Activated CD4-positive, alpha-beta T cell treated with anti-CD3 and anti-CD28 coated beads, Interleukin-2, amount 10 ng/mL, durations not matched to agents 24 days and 14 days (primary cell): ENCODE results near the gene CEP70. TPM values are rescaled to one million over a fixed set of nuclear protein-coding genes. Genes with fewer than 3 reads are reported as not detected.
"Not testable (repeated sequence)": the region's sequence is repeated elsewhere in the genome, so short reads cannot be mapped to it uniquely, and the experiment has no call there.

Experiments used
- DNase-seq: peaks from one replicate; pipeline ENCODE4 v3.0.0; 2022
- H3K27ac Mint-ChIP-seq: one replicate; pipeline ENCODE4 v1.8.0; 2022; ENCODE audit warnings: mild to moderate bottlenecking, mixed read lengths
- H3K27me3 Mint-ChIP-seq: one replicate; pipeline ENCODE4 v1.8.0; 2022; ENCODE audit warnings: mixed read lengths
- H3K36me3 Mint-ChIP-seq: one replicate; pipeline ENCODE4 v1.8.0; 2022; ENCODE audit warnings: low read depth, mild to moderate bottlenecking, mixed read lengths
- H3K4me1 Mint-ChIP-seq: one replicate; pipeline ENCODE4 v1.8.0; 2021; ENCODE audit warnings: mixed read lengths
- H3K4me3 Mint-ChIP-seq: one replicate; pipeline ENCODE4 v1.8.0; 2022; ENCODE audit warnings: mild to moderate bottlenecking, moderate library complexity, mixed read lengths
- H3K9me3 Mint-ChIP-seq: one replicate; pipeline ENCODE4 v1.8.0; 2021; ENCODE audit warnings: mixed read lengths
- intact Hi-C: fragments of 100-400 bp; cut with micrococcal nuclease; formaldehyde crosslinking; loops from one replicate; pipeline ENCODE4 v1.15.1; 2023
- total RNA-seq: library from RNA; stranded (reverse); gene quantifications from 2 replicates; pipeline ENCODE4 v1.2.3, GENCODE V29; 2022

The CEP70 gene
- total RNA-seq, 1 donor from 2014 or later, result 4.8 TPM

DNA sequence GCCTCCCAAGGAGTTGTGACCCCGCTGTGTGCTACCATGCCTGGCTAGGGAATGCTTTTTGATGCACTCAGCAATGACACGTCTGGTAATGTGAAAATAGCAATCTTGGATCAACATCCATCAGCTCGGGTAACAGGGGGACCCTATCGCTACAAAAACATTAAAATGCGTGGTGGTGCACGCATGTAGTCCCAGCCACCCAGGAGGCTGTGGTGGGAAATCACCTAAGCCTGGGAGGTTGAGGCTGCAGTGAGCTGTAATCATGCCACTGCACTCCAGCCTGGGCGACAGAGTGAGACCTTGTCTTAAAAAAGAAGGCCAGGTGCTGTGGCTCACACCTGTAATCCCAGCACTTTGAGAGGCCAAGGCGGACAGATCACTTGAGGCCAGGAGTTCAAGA, 140.1 kb downstream of the CEP70 start:
- H3K9me3 Mint-ChIP-seq, intact Hi-C loops, H3K27me3 Mint-ChIP-seq, H3K4me1 Mint-ChIP-seq, H3K4me3 Mint-ChIP-seq, DNase-seq, H3K27ac Mint-ChIP-seq, H3K36me3 Mint-ChIP-seq: not testable (repeated sequence)

DNA sequence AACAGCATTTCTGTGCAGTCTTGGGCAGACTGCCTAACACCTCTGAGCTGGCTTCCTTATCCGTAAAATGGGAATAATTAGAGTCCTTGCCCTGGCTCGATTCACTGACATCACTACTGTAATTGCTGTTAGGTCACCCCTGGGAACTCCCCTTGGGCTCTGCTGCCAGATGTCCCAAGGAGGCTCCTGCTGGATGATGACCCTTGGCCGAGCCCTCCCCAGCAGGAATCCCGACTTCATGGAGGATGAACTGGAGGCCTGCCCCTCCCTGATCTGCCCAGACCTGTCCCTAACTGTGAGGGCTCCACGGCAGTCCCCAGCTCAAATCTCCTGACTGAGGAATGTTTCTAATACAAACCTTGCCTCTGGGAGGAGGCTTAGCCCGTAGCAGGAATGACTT, 141.6 kb downstream of the CEP70 start:
- Mint-ChIP-seq H3K4me3 (no peak overlapping the region), H3K27me3 (no peaks in the 10 kb centered on the region), H3K27ac (no peak overlapping the region), H3K4me1 (peaks cover 7% of the 10 kb centered on the region), H3K9me3 (no peaks in the 10 kb centered on the region), H3K36me3 (no peaks in the 10 kb centered on the region)
- no peak for DNase-seq
- intact Hi-C loops, result no loop called here

DNA sequence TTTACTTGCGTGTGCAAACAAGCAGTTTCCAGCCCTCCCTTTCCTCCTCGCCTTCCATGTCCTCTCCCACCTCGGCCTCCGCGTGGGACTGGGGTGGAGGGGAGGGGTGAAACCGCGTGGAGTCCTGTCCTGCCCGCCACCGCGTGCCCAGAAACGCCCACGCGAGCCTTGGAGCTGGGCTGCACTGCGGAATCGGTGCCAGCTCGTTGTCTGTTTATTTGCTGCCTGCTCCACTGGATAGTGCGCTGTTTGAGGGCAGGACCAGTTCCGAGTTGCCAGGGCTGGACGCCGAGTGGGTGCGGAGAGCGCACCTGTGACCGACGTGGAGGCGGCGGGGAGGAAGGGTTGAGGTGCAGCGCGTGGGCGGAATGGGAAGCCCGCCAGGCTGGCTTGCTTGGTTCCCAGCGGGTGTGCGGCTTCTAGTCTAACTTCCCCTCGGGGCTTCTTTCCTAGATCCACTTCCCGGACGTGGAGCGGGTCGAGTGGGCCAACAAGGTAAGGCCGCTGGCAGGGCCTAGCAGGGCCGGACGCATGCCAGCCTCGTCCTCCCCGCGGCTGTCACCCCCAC, 142.4 kb downstream of the CEP70 start:
- Mint-ChIP-seq H3K4me1 (peaks cover 7% of the 10 kb centered on the region), H3K36me3 (no peaks in the 10 kb centered on the region), H3K27ac (no peak overlapping the region), H3K9me3 (no peaks in the 10 kb centered on the region), H3K27me3 (peaks cover 1% of the 10 kb centered on the region), H3K4me3 (no peak overlapping the region)
- intact Hi-C loops, result no loop called here
- no peak for DNase-seq

DNA sequence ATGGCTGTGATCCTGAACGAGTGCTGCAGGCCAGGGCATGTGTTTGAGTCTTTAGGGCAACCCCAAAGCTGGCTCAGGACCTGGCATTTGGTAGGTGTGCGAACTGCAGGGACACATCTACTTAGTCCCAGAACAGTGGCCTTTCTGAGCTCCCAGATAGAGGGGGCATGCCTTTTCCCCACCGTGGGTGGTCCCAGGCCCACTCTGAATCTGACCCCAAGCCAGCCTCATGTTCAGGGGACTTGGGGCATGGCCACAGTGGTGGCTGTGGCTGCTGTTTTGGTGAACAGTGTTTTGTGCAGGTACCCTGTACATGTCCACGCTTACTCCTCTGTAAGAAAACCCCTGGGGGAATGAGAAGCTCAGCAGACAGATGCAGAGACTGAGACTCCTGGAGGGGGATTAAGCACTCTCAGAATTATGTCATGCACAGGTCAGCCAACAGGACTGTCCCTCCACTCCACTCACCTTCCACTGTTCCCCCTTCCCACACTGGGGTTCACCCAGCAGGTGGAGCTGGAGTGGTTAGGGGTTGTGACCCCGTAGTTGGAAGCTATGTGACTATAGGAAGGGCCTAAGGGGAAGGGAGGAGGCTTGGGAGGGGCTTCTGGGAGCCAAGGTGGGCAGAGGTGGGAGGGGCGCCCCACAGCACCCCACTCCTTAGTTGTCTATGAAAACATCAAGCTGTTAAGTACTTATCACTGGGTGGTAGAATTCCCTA, 143.2 kb downstream of the CEP70 start:
- Mint-ChIP-seq H3K36me3 (no peaks in the 10 kb centered on the region), H3K4me3 (no peak overlapping the region), H3K4me1 (peaks cover 3% of the 10 kb centered on the region), H3K9me3 (no peaks in the 10 kb centered on the region), H3K27ac (no peak overlapping the region), H3K27me3 (peaks cover 3% of the 10 kb centered on the region)
- intact Hi-C loops, result no loop called here
- DNase-seq, result no peak

DNA sequence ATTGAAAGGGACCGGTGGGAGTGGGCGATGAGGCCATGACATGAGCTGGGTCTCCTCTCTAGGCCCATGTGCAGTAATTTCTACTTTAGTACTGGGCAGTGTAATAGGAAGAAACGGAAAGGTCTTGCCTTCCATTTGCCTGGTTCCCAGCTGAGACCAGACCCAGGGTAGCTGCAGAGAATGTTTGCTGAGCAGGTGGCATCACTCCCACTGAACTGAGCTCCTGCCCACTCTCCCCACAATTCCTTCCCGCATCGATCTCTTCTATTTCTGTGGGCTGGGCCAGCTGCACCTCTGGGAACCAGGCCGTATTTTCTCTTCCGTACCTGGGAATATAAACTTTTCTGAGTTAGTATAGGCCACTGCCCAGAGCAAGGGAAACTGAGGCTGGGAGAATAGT, 143.9 kb downstream of the CEP70 start:
- intact Hi-C loops, result no loop called here
- Mint-ChIP-seq H3K27ac (no peak overlapping the region), H3K4me1 (no peaks in the 10 kb centered on the region), H3K27me3 (peaks cover 4% of the 10 kb centered on the region), H3K9me3 (no peaks in the 10 kb centered on the region), H3K36me3 (no peaks in the 10 kb centered on the region), H3K4me3 (no peak overlapping the region)
- no peak for DNase-seq

DNA sequence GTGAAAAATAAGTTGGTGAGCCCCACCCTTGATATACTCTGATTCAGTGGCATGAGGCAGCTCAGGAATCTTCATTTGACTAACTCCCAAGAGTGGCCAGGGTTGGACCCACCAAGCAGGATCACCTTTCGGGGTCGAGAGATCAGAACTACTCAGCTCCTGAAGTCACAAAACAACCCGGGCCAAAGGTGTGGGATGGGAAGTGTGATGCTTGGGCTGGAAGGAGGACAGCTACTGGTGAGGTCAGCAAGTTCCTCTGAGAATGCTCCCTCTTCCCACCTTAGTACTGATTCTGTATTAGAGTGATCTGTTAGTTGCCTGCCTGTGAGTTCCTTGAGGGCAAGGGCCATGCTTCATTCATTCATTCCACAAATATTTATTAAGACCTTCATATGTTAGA, 144.6 kb downstream of the CEP70 start:
- no peaks in the 10 kb centered on the region for H3K4me1 Mint-ChIP-seq
- no peaks in the 10 kb centered on the region for H3K36me3 Mint-ChIP-seq
- H3K27ac Mint-ChIP-seq, result no peak overlapping the region
- no peak overlapping the region for H3K4me3 Mint-ChIP-seq
- peaks cover 4% of the 10 kb centered on the region for H3K27me3 Mint-ChIP-seq
- intact Hi-C loops, result no loop called here
- H3K9me3 Mint-ChIP-seq, result no peaks in the 10 kb centered on the region
- DNase-seq, result no peak

DNA sequence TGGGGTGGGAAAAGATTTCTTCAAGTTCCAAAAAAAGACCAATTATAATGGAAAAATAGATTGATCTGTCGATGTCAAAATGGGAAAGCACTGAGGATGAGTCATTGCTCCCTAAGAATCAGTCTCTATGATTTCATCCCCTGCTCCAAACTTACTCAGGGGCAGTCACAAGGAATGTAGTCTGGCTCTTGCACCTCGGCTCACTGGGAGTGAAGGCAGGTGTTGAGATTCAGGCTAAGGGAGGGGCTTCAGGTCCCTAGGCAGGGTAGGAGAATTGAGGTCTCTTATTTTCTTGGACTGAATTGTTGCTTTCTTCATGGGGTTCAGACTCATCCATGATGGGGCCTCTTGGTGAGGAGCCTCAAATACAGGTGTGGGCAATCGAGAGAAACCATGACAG, 145.4 kb downstream of the CEP70 start:
- H3K27me3 Mint-ChIP-seq, result peaks cover 4% of the 10 kb centered on the region
- no peak overlapping the region for H3K4me3 Mint-ChIP-seq
- DNase-seq, result no peak
- H3K36me3 Mint-ChIP-seq, result no peaks in the 10 kb centered on the region
- intact Hi-C loops, result no loop called here
- no peaks in the 10 kb centered on the region for H3K4me1 Mint-ChIP-seq
- no peaks in the 10 kb centered on the region for H3K9me3 Mint-ChIP-seq
- no peak overlapping the region for H3K27ac Mint-ChIP-seq

DNA sequence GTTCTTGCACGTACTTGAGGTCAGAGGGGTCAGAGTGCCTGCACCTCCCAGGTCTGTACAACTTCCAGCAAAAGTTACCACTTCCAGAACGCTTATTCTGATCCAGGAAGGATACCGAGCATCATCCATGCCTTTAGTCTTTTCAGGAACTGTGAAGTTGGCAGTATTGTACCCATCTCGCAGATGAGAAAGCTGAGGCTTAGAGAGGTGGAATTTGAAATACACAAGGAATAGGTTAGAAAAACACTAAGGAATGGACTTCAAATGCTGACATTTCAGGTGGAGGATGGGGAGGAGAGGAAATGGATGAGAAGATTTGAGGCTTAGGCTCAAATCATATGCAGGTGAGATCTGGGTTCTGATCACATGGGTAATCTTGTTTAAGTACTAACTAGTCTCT, 148.4 kb downstream of the CEP70 start:
- Mint-ChIP-seq H3K9me3 (no peaks in the 10 kb centered on the region), H3K27me3 (peaks cover 7% of the 10 kb centered on the region), H3K4me1 (no peaks in the 10 kb centered on the region), H3K36me3 (no peaks in the 10 kb centered on the region), H3K27ac (no peak overlapping the region), H3K4me3 (no peak overlapping the region)
- intact Hi-C loops, result no loop called here
- no peak for DNase-seq

DNA sequence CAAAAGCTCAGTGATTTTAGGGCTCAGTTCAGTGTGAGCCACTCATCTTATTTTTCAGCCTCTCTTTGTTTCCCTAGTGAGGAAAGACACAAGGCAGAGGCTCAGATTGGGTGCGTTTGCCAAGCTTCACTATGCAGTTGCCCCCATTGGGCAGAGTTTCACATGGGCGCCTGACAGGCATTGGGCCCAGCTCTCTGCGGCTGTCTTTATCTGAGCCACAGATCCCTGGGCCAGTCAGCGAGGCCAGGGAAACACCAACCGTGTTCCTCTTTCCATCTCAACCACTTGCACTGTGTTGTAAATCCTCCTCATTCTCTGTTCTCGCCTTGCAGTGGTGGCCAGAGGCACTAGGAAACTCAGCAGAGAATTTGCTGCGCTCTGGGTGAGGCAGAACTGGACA, 148.8 kb downstream of the CEP70 start:
- intact Hi-C loops, result no loop called here
- H3K4me1 Mint-ChIP-seq, result no peaks in the 10 kb centered on the region

More for the DNA sequence above, 148.8 kb downstream of the CEP70 start:
- no peak for DNase-seq
- Mint-ChIP-seq H3K36me3 (no peaks in the 10 kb centered on the region), H3K27me3 (peaks cover 7% of the 10 kb centered on the region), H3K4me3 (no peak overlapping the region), H3K9me3 (no peaks in the 10 kb centered on the region), H3K27ac (no peak overlapping the region)

Other genes starting within 250 kb of the CEP70 start
- gene MRAS, start 245.7 kb downstream of the CEP70 start, total RNA-seq, result 0.07 TPM in 1 of 2 replicates, not detected in the other
- 0.17 and 0.23 TPM in 2 replicates for gene ESYT3, start 159.6 kb downstream of the CEP70 start, total RNA-seq
- 1.7 and 2.4 TPM in 2 replicates for gene FAIM, start 14.5 kb upstream of the CEP70 start, total RNA-seq
- 17.6 and 18.1 TPM in 2 replicates for gene PIK3CB, start 240.7 kb upstream of the CEP70 start, total RNA-seq